ENCODE data around the gene TAF9B. TPM values are rescaled to one million over a fixed set of nuclear protein-coding genes. Genes with fewer than 3 reads are reported as not detected.
"Not testable (repeated sequence)": the region's sequence is repeated elsewhere in the genome, so short reads cannot be mapped to it uniquely, and the experiment has no call there.

The TAF9B gene
- total RNA-seq, 1 experiment from 2014 or later: 20.2 TPM

- Mint-ChIP-seq H3K27ac (no peak overlapping the region), H3K4me3 (no peak overlapping the region), H3K9me3 (no peaks in the 10 kb centered on the region), H3K36me3 (peaks cover 22% of the 10 kb centered on the region), H3K27me3 (ENCODE audit: low read depth) (no peaks in the 10 kb centered on the region), H3K4me1 (no peaks in the 10 kb centered on the region)
- TF ChIP-seq, protein P1, sequence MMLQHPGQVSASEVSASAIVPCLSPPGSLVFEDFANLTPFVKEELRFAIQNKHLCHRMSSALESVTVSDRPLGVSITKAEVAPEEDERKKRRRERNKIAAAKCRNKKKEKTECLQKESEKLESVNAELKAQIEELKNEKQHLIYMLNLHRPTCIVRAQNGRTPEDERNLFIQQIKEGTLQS (CRISPR knock-in tag; conservative IDR thresholded peaks at IDR 0.05): no peak
- TF ChIP-seq, protein P2, sequence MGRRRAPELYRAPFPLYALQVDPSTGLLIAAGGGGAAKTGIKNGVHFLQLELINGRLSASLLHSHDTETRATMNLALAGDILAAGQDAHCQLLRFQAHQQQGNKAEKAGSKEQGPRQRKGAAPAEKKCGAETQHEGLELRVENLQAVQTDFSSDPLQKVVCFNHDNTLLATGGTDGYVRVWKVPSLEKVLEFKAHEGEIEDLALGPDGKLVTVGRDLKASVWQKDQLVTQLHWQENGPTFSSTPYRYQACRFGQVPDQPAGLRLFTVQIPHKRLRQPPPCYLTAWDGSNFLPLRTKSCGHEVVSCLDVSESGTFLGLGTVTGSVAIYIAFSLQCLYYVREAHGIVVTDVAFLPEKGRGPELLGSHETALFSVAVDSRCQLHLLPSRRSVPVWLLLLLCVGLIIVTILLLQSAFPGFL (CRISPR knock-in tag; IDR thresholded peaks at IDR 0.05; ENCODE audit: borderline replicate concordance): no peak
- ChIA-PET POLR2A (no interaction called here), CTCF (no interaction called here)
- no peak for ATAC-seq
- no peak for DNase-seq (ENCODE audit: low spot score)
These were observed 8.3 kb downstream of the TAF9B start for GRCh38 chrX:78131117-78131516.

- H3K9me3 Mint-ChIP-seq: no peaks in the 10 kb centered on the region
- no peaks in the 10 kb centered on the region for H3K4me1 Mint-ChIP-seq
- ChIA-PET POLR2A (no interaction called here), CTCF (no interaction called here)
- DNase-seq (ENCODE audit: low spot score): no peak
- no peak overlapping the region for H3K4me3 Mint-ChIP-seq
- no peak overlapping the region; the same call in 1 of the 2 replicates for H3K27ac Mint-ChIP-seq
- TF ChIP-seq USF2 (CRISPR knock-in tag; IDR thresholded peaks at IDR 0.05): no peak
- TF ChIP-seq NFE2L1 (CRISPR knock-in tag; IDR thresholded peaks at IDR 0.05): no peak
- TF ChIP-seq KAT7 (CRISPR knock-in tag; IDR thresholded peaks at IDR 0.05; ENCODE audit: borderline replicate concordance): no peak
- no peak for TF ChIP-seq IRF2 (CRISPR knock-in tag; IDR thresholded peaks at IDR 0.05; ENCODE audit: borderline replicate concordance, low read depth)
- no peak for TF ChIP-seq SMAD4 (CRISPR knock-in tag; IDR thresholded peaks at IDR 0.05)
- TF ChIP-seq, protein P1 (CRISPR knock-in tag; conservative IDR thresholded peaks at IDR 0.05): no peak
- no peak for TF ChIP-seq MYBL2 (CRISPR knock-in tag; IDR thresholded peaks at IDR 0.05)
- TF ChIP-seq ZNF138 (CRISPR knock-in tag; conservative IDR thresholded peaks at IDR 0.05): no peak
- no peak for TF ChIP-seq NR2C2 (CRISPR knock-in tag; IDR thresholded peaks at IDR 0.05)
- no peak for TF ChIP-seq FOXJ3 (CRISPR knock-in tag; IDR thresholded peaks at IDR 0.05; ENCODE audit: borderline replicate concordance)
- TF ChIP-seq MLX (CRISPR knock-in tag; IDR thresholded peaks at IDR 0.05): no peak
- TF ChIP-seq, protein P3, sequence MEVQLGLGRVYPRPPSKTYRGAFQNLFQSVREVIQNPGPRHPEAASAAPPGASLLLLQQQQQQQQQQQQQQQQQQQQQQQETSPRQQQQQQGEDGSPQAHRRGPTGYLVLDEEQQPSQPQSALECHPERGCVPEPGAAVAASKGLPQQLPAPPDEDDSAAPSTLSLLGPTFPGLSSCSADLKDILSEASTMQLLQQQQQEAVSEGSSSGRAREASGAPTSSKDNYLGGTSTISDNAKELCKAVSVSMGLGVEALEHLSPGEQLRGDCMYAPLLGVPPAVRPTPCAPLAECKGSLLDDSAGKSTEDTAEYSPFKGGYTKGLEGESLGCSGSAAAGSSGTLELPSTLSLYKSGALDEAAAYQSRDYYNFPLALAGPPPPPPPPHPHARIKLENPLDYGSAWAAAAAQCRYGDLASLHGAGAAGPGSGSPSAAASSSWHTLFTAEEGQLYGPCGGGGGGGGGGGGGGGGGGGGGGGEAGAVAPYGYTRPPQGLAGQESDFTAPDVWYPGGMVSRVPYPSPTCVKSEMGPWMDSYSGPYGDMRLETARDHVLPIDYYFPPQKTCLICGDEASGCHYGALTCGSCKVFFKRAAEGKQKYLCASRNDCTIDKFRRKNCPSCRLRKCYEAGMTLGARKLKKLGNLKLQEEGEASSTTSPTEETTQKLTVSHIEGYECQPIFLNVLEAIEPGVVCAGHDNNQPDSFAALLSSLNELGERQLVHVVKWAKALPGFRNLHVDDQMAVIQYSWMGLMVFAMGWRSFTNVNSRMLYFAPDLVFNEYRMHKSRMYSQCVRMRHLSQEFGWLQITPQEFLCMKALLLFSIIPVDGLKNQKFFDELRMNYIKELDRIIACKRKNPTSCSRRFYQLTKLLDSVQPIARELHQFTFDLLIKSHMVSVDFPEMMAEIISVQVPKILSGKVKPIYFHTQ (CRISPR knock-in tag; IDR thresholded peaks at IDR 0.05): no peak
- peaks cover 29% of the 10 kb centered on the region for H3K36me3 Mint-ChIP-seq
- ATAC-seq: no peak
- no peaks in the 10 kb centered on the region for H3K27me3 Mint-ChIP-seq (ENCODE audit: low read depth)
These were observed 9.1 kb downstream of the TAF9B start for GRCh38 chrX:78130396-78130795.

DNA sequence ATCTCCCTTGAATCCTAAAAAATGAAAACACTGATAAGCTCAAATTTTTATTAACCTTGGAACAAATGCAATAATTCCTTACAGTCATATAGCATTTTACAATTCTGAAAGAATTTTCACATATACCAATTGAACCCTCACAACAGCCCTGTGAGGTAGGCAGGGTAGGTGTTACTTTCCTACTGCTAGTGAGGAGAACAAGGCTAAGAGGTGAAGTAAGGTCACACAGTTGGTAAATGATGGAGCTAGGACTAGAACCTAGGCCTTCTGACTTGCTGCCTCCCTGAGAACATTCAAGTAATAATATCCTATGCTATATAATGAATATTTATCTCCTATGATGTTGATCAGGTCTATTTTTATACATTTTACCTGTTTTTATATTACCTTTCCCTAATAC, 9.7 kb downstream of the TAF9B start:
- TF ChIP-seq TEAD1 (CRISPR knock-in tag; IDR thresholded peaks at IDR 0.05): no peak
- no peak for TF ChIP-seq ETV6 (CRISPR knock-in tag; IDR thresholded peaks at IDR 0.05)
- no peak for TF ChIP-seq RORB (CRISPR knock-in tag; IDR thresholded peaks at IDR 0.05)
- TF ChIP-seq TEAD4 (CRISPR knock-in tag; IDR thresholded peaks at IDR 0.05): no peak
- TF ChIP-seq TP53 (CRISPR knock-in tag; IDR thresholded peaks at IDR 0.05): no peak
- TF ChIP-seq CDX4 (CRISPR knock-in tag; IDR thresholded peaks at IDR 0.05; ENCODE audit: borderline replicate concordance): no peak
- ATAC-seq (no peak), DNase-seq (ENCODE audit: low spot score) (no peak)
- ChIA-PET CTCF (no interaction called here), POLR2A (no interaction called here)
- Mint-ChIP-seq H3K36me3 (peaks cover 36% of the 10 kb centered on the region), H3K4me3 (no peak overlapping the region), H3K9me3 (no peaks in the 10 kb centered on the region), H3K27me3 (ENCODE audit: low read depth) (no peaks in the 10 kb centered on the region), H3K27ac (no peak overlapping the region), H3K4me1 (no peaks in the 10 kb centered on the region)

DNA sequence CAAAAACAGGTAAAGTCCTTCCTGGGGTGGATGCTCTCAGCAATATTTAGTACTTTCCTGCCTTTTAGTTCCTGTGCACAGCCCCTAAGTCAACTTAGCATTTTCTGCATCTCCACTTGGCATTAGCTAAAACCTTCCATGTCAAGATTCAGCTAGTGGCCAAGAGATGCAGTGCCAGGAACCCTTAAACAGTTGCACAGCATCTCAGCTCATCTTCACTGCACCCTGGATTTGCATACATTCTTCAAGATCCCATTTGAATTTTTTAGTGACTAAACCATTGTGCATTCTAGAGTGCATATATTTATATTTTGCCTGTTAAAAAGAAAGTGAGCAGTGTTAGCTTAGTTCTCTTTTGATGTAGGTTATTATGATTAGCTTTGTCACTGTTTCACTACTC, 13.7 kb downstream of the TAF9B start:
- ATAC-seq; H3K27ac Mint-ChIP-seq; DNase-seq (ENCODE audit: low spot score); H3K4me3 Mint-ChIP-seq; CTCF ChIA-PET; H3K4me1 Mint-ChIP-seq; H3K27me3 Mint-ChIP-seq (ENCODE audit: low read depth); H3K9me3 Mint-ChIP-seq; POLR2A ChIA-PET: not testable (repeated sequence)
- H3K36me3 Mint-ChIP-seq: peaks cover 73% of the 10 kb centered on the region

All from WTC11 (cell line).